ENCODE results near the gene GRIK4. TPM values are rescaled to one million over a fixed set of nuclear protein-coding genes. Genes with fewer than 3 reads are reported as not detected.
A peak's percentile ranks its signal among the peaks of the same experiment; 100 is the strongest.

The GRIK4 gene
- total RNA-seq, 2 experiments from 2014 or later: not detected

DNA sequence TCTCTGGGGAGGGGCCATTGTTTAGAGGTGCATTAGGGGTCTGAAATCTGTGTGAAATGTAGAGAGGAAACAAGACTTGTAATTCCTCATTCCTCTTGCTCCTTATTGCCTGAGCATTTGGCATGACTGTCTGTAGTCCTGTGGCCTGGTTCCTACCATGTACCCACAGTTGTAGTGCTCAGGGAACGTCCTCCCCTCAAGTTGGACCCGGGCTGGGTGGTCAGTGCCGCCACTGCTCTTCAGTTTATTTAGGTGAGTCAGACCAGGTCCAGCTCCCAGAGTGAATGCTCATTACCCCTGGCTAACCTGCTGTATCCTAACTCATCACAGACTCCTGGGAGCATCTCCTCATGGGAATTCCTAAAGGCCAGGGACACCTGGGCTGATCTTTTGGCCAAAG lies 139.8 kb downstream of the GRIK4 start:
- DNase-seq: no peak
- H3K9me3 Mint-ChIP-seq: no peaks in the 10 kb centered on the region
- ChIA-PET POLR2A (no interaction called here), CTCF (no interaction called here)
- H3K27ac Mint-ChIP-seq: no peak overlapping the region
- H3K4me1 Mint-ChIP-seq (ENCODE audit: low read depth): no peaks in the 10 kb centered on the region
- H3K4me3 Mint-ChIP-seq: no peak overlapping the region
- no peaks in the 10 kb centered on the region for H3K36me3 Mint-ChIP-seq
- intact Hi-C loops (cut with micrococcal nuclease): no loop called here
- H3K27me3 Mint-ChIP-seq: peaks cover 12% of the 10 kb centered on the region

DNA sequence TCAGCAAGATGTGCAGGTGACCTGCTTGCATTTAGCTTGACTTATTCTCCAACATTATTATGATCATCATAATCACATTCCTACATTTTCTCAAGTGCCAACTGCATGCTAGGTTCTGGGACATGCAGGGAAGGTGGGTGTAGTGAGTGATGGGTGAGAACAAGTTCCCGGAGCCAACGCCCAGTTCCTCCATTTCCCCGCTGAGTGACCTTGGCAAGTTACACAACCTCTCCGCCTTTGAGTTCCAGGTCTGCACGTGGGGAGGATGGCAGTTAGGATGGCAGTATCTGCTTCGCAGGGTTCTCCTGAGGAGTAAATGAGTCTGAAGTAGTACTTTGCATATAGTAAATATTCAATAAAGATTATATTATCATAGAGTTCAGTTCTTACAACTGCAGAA lies 140.3 kb downstream of the GRIK4 start:
- Mint-ChIP-seq H3K27me3 (peaks cover 9% of the 10 kb centered on the region), H3K27ac (no peak overlapping the region), H3K4me1 (ENCODE audit: low read depth) (no peaks in the 10 kb centered on the region), H3K36me3 (no peaks in the 10 kb centered on the region), H3K4me3 (no peak overlapping the region), H3K9me3 (no peaks in the 10 kb centered on the region)
- POLR2A ChIA-PET: no interaction called here
- DNase-seq: no peak
- intact Hi-C loops (cut with micrococcal nuclease): no loop called here
- CTCF ChIA-PET: no interaction called here

DNA sequence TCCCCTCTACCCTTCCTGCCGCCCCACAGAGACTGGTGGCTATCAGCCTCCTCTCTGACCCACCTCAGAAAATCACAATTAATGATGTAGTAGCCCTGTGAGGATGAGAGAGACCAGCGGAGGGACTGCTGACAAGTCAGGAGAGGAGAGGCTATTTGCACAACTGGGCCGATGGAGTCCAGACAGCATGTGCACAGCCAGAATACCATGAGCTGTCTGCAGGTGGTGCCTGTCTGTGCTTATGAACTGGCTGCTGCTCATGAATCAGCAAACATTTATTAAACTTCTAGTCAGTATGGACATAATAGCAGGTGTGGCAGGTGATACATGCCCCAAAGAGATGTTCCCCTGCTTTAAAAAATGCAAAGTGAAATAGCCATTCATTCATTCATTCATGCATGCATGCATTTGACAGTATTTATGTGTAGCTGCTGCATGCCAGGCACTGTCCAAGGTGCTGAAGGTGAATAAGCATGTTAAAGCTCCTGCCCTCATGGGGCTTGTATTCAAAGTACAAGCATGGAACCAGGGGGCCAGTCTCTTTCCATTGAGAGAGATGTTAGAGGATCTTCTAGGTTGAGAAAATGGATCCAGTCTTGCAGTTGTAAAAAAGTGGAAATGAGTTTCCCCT lies 141.3 kb downstream of the GRIK4 start:
- ChIA-PET CTCF (interaction anchor here (0.8 kb wide), 1 partner anchor 32 kb away, joined by 3 read pairs; no protein-coding TSS in a partner anchor), POLR2A (no interaction called here)
- Mint-ChIP-seq H3K27ac (no peak overlapping the region), H3K4me1 (ENCODE audit: low read depth) (no peaks in the 10 kb centered on the region), H3K4me3 (no peak overlapping the region), H3K9me3 (no peaks in the 10 kb centered on the region), H3K36me3 (no peaks in the 10 kb centered on the region), H3K27me3 (peaks cover 9% of the 10 kb centered on the region)
- intact Hi-C loops (cut with micrococcal nuclease): no loop called here
- DNase-seq: no peak

DNA sequence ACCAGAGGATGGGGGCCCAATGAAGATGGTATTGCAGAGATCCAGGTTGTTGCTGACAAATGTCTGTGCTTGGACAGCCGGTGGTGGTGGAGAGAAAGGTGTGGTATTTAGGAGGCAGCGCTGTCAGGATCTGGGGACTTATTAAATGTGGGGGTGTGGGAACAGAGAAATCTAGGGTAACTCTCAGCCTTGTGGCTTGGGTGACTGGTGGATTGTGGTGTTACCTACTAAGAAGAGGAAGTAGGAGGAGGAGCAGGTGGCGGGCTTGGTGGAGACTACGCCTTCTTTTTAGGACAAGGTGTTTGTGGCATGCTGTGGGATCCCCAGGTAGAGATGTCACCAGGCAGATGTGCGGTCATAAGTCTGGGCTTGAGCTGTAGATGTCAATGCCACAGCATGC lies 144.0 kb downstream of the GRIK4 start:
- Mint-ChIP-seq H3K27me3 (peaks cover 12% of the 10 kb centered on the region), H3K27ac (no peak overlapping the region), H3K9me3 (no peaks in the 10 kb centered on the region), H3K4me3 (no peak overlapping the region), H3K36me3 (no peaks in the 10 kb centered on the region), H3K4me1 (ENCODE audit: low read depth) (no peaks in the 10 kb centered on the region)
- no peak for DNase-seq
- ChIA-PET CTCF (no interaction called here), POLR2A (no interaction called here)
- intact Hi-C loops (cut with micrococcal nuclease): no loop called here

DNA sequence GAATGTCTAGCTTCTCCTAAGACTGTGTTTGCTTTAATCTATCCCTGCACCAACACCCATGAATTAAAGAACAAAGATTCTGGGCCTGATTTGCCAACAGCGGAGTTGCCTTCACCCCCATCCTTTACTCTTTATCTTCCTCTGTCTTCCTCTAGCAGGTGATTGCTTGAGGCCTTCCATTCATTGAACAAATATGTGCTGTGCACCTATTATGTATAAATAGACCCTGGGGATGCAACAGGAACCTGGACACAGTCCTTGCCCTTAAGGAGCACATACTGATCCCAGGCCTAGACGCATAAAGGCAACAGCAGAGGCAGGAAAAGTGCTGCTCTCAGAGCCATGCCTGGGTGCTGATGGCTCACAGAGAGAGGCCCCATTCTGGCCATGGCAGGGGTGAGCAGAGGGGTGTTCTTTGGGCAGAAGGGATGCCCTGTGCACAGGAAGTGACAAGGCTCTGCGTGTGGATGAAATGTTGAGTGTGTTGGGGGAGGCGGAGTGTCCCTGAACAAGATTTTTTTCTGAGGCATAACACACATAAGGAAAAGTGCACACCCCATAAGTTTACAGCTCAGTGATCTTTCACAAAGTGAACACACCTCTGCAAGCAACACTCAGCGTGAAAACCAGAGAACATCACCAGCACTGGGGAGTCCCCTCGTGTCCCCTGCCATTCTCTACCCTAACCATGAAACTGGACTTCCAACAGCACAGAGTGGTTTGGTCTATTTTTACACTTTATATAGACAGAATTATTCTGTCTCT lies 145.9 kb downstream of the GRIK4 start:
- CTCF ChIA-PET: no interaction called here
- Mint-ChIP-seq H3K27me3 (peaks cover 20% of the 10 kb centered on the region), H3K9me3 (no peaks in the 10 kb centered on the region), H3K4me3 (no peak overlapping the region), H3K27ac (no peak overlapping the region), H3K36me3 (no peaks in the 10 kb centered on the region), H3K4me1 (ENCODE audit: low read depth) (no peaks in the 10 kb centered on the region)
- POLR2A ChIA-PET: no interaction called here
- no peak for DNase-seq
- intact Hi-C loops (cut with micrococcal nuclease): no loop called here

DNA sequence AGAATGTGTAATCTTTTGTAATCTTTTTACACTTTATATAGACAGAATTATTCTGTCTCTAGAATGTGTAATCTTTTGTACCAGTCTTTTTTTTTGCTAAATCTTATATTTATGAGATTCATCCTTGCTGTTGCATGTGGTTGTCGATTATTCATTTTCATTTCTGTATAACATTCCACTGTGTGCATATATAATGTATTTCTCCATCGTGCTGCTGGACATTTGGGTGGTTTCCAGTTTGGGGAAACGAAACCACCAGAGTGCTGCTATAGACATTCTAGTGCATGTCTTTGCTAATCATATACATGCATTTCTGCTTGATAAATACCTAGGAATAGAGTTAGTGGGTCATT lies 146.5 kb downstream of the GRIK4 start:
- ChIA-PET POLR2A (no interaction called here), CTCF (no interaction called here)
- H3K36me3 Mint-ChIP-seq: no peaks in the 10 kb centered on the region
- DNase-seq: no peak
- intact Hi-C loops (cut with micrococcal nuclease): no loop called here
- H3K4me1 Mint-ChIP-seq (ENCODE audit: low read depth): no peaks in the 10 kb centered on the region
- H3K4me3 Mint-ChIP-seq: no peak overlapping the region
- no peak overlapping the region for H3K27ac Mint-ChIP-seq
- no peaks in the 10 kb centered on the region for H3K9me3 Mint-ChIP-seq
- H3K27me3 Mint-ChIP-seq: peaks cover 23% of the 10 kb centered on the region

DNA sequence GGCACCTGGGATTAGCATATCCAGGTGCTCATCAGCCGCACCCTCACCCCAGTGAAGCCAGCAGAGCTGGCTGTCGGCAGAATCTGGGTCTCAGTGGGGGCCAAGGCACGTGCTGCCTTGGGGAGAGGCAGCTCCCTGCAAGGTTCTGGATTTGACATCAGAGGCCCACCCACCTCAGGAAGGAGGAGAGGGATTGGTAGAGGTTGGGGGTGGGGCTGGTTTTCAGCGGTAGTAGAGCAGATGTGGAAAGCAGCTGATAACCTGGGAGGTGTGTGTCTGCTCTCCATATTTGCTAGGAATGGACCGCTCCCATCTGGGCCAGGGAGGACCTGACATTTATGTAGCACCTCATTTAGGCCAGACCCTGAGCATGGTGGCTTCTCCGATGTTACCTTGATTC lies 147.5 kb downstream of the GRIK4 start:
- Mint-ChIP-seq H3K4me3 (no peak overlapping the region), H3K36me3 (no peaks in the 10 kb centered on the region), H3K27me3 (peaks cover 23% of the 10 kb centered on the region), H3K4me1 (ENCODE audit: low read depth) (no peaks in the 10 kb centered on the region), H3K9me3 (no peaks in the 10 kb centered on the region), H3K27ac (no peak overlapping the region)
- ChIA-PET POLR2A (no interaction called here), CTCF (interaction anchor here (1.0 to 1.5 kb wide), 2 partner anchors 15 to 27 kb away, joined by 3 read pairs; no protein-coding TSS in a partner anchor)
- intact Hi-C loops (cut with micrococcal nuclease): no loop called here
- no peak for DNase-seq

DNA sequence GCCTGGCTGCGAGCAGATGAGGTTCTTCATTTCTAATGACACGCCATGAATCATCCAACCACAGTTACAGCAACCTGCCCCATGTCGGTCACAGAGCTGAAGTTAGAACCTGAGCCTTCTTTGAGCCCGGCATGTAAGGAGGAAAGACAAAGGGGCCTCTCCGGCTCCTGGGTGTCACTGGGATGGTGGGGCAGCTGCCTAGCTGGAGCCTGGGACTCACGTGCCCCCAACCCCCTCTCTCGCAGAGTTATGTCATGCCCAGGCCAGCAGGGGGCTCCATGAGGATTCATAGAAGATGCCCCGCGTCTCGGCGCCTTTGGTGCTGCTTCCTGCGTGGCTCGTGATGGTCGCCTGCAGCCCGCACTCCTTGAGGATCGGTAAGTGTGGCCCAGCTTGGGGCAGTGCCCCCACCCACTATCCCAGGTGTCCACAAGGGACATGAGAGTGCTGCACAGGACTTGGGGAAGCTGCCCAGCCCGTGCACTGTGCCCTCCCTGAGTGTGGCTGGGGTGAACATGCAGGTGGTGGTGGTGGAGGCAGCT lies 148.5 kb downstream of the GRIK4 start:
- ChIA-PET POLR2A (no interaction called here), CTCF (interaction anchor here (1.0 to 1.5 kb wide), 2 partner anchors 16 to 28 kb away, joined by 3 read pairs; no protein-coding TSS in a partner anchor)
- H3K27ac Mint-ChIP-seq: no peak overlapping the region
- peak; percentile 37 for DNase-seq
- H3K36me3 Mint-ChIP-seq: no peaks in the 10 kb centered on the region
- intact Hi-C loops (cut with micrococcal nuclease): no loop called here
- no peaks in the 10 kb centered on the region for H3K4me1 Mint-ChIP-seq (ENCODE audit: low read depth)
- H3K9me3 Mint-ChIP-seq: no peaks in the 10 kb centered on the region
- no peak overlapping the region for H3K4me3 Mint-ChIP-seq
- peaks cover 21% of the 10 kb centered on the region for H3K27me3 Mint-ChIP-seq

DNA sequence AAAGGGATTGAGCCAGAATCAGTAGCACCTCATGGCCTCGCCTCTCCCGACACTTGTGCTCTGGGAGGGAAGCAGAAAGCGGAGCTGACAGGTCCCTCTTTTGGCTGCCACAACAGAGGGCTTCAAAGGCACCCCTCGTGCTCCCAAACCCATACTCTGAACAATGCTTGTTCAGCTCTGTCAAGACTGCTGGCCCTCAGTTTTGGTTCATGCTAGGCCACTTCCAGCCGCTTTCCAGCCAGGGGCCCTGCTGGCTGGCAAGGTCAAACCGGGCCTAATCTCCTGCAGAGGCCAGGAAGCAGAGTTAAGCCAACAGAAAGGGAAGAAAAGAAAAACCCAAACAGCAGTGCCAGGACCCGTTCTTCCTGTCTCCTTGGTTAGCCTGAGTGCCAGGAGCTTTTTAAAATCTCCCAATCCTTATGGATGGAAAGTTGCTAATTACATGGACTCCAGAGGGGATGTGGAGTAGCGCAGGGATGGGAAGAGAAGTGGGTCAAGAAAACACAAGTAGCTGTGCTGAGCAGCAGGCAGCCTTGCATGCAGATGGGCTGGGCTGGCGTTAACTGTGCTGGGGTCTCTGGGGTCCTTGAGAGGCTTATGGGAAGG lies 150.6 kb downstream of the GRIK4 start:
- Mint-ChIP-seq H3K4me1 (ENCODE audit: low read depth) (no peaks in the 10 kb centered on the region), H3K9me3 (no peaks in the 10 kb centered on the region), H3K36me3 (no peaks in the 10 kb centered on the region), H3K27me3 (peaks cover 21% of the 10 kb centered on the region), H3K4me3 (no peak overlapping the region), H3K27ac (no peak overlapping the region)
- intact Hi-C loops (cut with micrococcal nuclease): no loop called here
- no peak for DNase-seq
- CTCF ChIA-PET: no interaction called here
- POLR2A ChIA-PET: no interaction called here

DNA sequence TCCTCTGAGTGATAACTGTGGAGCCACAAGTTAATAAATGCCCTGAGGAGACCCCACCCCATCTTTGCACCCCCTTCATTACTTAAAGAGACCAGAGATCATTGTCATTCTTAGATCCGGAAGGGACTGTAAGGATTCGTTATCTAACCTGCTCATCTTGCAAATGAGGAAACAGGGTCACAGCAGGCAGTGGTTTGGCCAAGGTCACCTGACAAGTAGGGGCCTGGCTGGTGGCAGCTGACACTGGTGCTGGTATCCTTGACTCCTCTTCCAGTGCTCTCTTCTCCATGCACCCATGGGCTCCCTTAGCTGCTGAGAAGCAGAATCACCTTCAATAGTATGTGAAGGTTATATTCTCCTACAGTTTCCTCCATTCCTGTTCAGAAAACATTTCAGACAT lies 151.6 kb downstream of the GRIK4 start:
- intact Hi-C loops (cut with micrococcal nuclease): no loop called here
- Mint-ChIP-seq H3K9me3 (no peaks in the 10 kb centered on the region), H3K27ac (no peak overlapping the region), H3K4me3 (no peak overlapping the region), H3K36me3 (no peaks in the 10 kb centered on the region), H3K4me1 (ENCODE audit: low read depth) (no peaks in the 10 kb centered on the region), H3K27me3 (peaks cover 21% of the 10 kb centered on the region)
- POLR2A ChIA-PET: no interaction called here
- CTCF ChIA-PET: no interaction called here
- DNase-seq: no peak

DNA sequence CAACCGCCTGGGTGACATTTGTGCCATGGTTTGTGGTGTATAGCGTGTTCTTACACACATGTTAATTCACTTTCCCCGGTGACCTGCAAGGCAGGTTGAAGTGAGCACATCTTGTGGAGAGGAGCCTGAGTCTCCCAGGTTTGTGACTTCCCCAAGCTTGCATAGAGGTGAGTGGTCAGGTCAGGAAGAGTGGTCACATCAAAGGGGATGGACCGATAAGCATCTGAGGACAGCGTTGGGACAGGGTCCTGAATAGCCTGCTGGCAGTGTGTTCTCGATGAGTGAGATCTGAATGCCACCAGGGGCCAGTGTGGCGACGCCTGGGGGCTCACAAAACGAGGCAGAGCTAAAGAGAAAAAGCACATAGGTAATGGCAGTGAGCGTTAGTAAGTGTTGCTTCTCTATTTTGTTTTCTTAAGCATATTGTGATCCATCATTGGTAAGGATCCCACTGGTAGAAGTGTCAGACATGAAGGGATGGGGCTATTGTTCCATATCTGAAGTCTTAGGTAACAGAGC lies 154.6 kb downstream of the GRIK4 start:
- H3K27ac Mint-ChIP-seq: no peak overlapping the region
- no peaks in the 10 kb centered on the region for H3K9me3 Mint-ChIP-seq
- intact Hi-C loops (cut with micrococcal nuclease): no loop called here
- ChIA-PET CTCF (no interaction called here), POLR2A (no interaction called here)
- H3K4me1 Mint-ChIP-seq (ENCODE audit: low read depth): no peaks in the 10 kb centered on the region
- no peak overlapping the region for H3K4me3 Mint-ChIP-seq
- H3K27me3 Mint-ChIP-seq: peaks cover 13% of the 10 kb centered on the region
- H3K36me3 Mint-ChIP-seq: no peaks in the 10 kb centered on the region
- no peak for DNase-seq

DNA sequence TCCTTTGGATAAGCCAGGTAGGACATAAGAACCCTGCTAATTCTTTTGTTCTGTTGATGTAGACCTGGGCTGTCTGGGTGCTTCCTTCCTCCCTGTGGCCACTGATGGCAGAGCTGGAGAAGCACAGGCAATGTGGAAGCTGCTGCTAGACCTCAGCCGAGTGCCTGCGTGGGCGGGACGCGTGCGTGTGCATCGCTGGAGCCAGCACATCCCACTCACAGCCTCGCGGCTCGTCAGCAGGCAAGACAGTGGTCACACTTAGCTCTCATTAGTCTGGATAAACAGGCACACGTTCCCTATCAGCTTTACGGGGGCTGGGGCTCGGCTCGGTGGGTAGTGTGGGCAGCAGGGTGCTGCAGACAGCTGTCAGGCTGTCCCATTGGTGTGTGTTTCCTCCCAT lies 155.7 kb downstream of the GRIK4 start:
- Mint-ChIP-seq H3K4me1 (ENCODE audit: low read depth) (no peaks in the 10 kb centered on the region), H3K36me3 (no peaks in the 10 kb centered on the region), H3K4me3 (no peak overlapping the region), H3K27ac (no peak overlapping the region), H3K9me3 (no peaks in the 10 kb centered on the region), H3K27me3 (peaks cover 10% of the 10 kb centered on the region)
- ChIA-PET CTCF (interaction anchor here (0.8 kb wide), 1 partner anchor 18 kb away, joined by 3 read pairs; no protein-coding TSS in a partner anchor), POLR2A (no interaction called here)
- intact Hi-C loops (cut with micrococcal nuclease): no loop called here
- no peak for DNase-seq

Measured in activated CD4-positive, alpha-beta memory T cell treated with anti-CD3 and anti-CD28 coated beads for 36 hours (primary cell).